HepG2 (cell line): ENCODE data around the gene IL17RC. TPM values are rescaled to one million over a fixed set of nuclear protein-coding genes. Genes with fewer than 3 reads are reported as not detected.

Experiments used
- ATAC-seq: fragments of 200-7000 bp; cut with Tn5 transposase; 3 replicates; pipeline ENCODE4 v1.9.1; 2020; ENCODE audit warnings: mild to moderate bottlenecking, moderate library complexity
- BruUV-seq: library from RNA; stranded (reverse); fragments of 400-500 nt; replicated peaks from 2 replicates; lab custom pipeline; 2021; lab: Mats Ljungman, UMichigan
- CTCF ChIA-PET: fragments of 300-600 bp; formaldehyde crosslinking; extraction: SDS; loops from one replicate; lab custom pipeline; 2021; ENCODE audit warnings: low total read pairs, inconsistent platforms, low intra/inter-chr PET ratio; lab: Yijun Ruan, JAX
- POLR2A ChIA-PET: fragments of 350-600 bp; sonication (Branson Sonifier 250); formaldehyde crosslinking; loops from one replicate; lab custom pipeline; 2020; ENCODE audit warnings: antibody characterized with exemption, inconsistent platforms; lab: Yijun Ruan, JAX
- DNase-seq: peaks from one replicate; pipeline ENCODE4 v3.0.0-alpha.2; 2015; ENCODE audit warnings: low spot score
- FAIRE-seq: peaks from 3 replicates; lab custom pipeline; 2011; peaks lifted over from hg19 to GRCh38; lab: Jason Lieb, UNC
- H2AFZ ChIP-seq: one replicate; pipeline ENCODE4 v1.6.1; 2011; ENCODE audit warnings: low read length, inconsistent platforms
- H3K27ac ChIP-seq: fragments of 300-600 bp; 3 replicates; pipeline ENCODE4 v1.8.0; 2011; ENCODE audit warnings: mixed run types, mild to moderate bottlenecking, mixed read lengths, low read length, inconsistent platforms; ENCODE audit not compliant: insufficient read depth; ENCODE audit errors: extremely low read length
- H3K27me3 ChIP-seq, 2 experiments: fragments of 200-600 bp in 1 of 2; 2 replicates in 1 of 2; 3 replicates in 1 of 2; pipeline versions ENCODE4 v1.6.0 to v1.8.0; 2011; ENCODE audit warnings: low read length in 2 of 2, mild to moderate bottlenecking in 2 of 2, moderate library complexity in 2 of 2, inconsistent platforms in 1 of 2; ENCODE audit not compliant: insufficient read depth in 2 of 2, control insufficient read depth in 1 of 2
- H3K36me3 ChIP-seq, 2 experiments: fragments of 200-600 bp in 1 of 2; replicated peaks in 1 of 2; 2 replicates in 1 of 2; 3 replicates in 1 of 2; pipeline versions ENCODE4 v1.5.1 to v1.8.0; 2011; ENCODE audit warnings: low read length in 2 of 2, inconsistent platforms in 1 of 2; ENCODE audit not compliant: insufficient read depth in 2 of 2, control insufficient read depth in 1 of 2
- H3K4me1 ChIP-seq: 2 replicates; pipeline ENCODE4 v1.5.1; 2012; ENCODE audit warnings: low read length, inconsistent platforms; ENCODE audit not compliant: insufficient read depth
- H3K4me2 ChIP-seq: 2 replicates; pipeline ENCODE4 v1.6.0; 2011; ENCODE audit warnings: low read depth, low read length, inconsistent platforms
- H3K4me3 ChIP-seq, 3 experiments: fragments of 200-600 bp in 1 of 3; sonication (generic), shearing (Covaris generic) in 1 of 3; replicated peaks in 1 of 3; 2 replicates each; pipeline ENCODE4 v1.5.1; 2011 to 2016; ENCODE audit warnings: low read length in 3 of 3, inconsistent platforms in 2 of 3, low read depth in 2 of 3, mild to moderate bottlenecking in 2 of 3, control low read depth in 1 of 3, mixed read lengths in 1 of 3; ENCODE audit not compliant: insufficient read depth in 1 of 3
- H3K79me2 ChIP-seq: one replicate; pipeline ENCODE4 v1.6.1; 2011; ENCODE audit warnings: low read length, inconsistent platforms; ENCODE audit not compliant: insufficient read depth
- H3K9ac ChIP-seq: 2 replicates; pipeline ENCODE4 v1.6.0; 2011; ENCODE audit warnings: mild to moderate bottlenecking, low read depth, low read length, inconsistent platforms; ENCODE audit not compliant: insufficient read depth
- H3K9me3 ChIP-seq: 2 replicates; pipeline ENCODE4 v1.5.1; 2012; ENCODE audit warnings: mild to moderate bottlenecking, low read length
- H4K20me1 ChIP-seq: 2 replicates; pipeline ENCODE4 v1.6.0; 2011; ENCODE audit warnings: inconsistent platforms, mild to moderate bottlenecking, low read length, moderate library complexity; ENCODE audit not compliant: insufficient read depth
- CERS6 ChIP-seq: sonication (generic); formaldehyde crosslinking; IDR thresholded peaks from 2 replicates; pipeline ENCODE4 v1.5.0; 2020; ENCODE audit warnings: missing genetic modification reagents
- GABPA ChIP-seq, 2 experiments: IDR thresholded peaks; 2 replicates each; pipeline ENCODE4 v1.6.1; 2011 to 2016; ENCODE audit warnings: low read depth in 2 of 2, low read length in 1 of 2, missing biosample characterization in 1 of 2, missing genetic modification characterization in 1 of 2
- JUNB ChIP-seq: sonication (generic); formaldehyde crosslinking; IDR thresholded peaks from 2 replicates; pipeline ENCODE4 v1.8.0; 2022; ENCODE audit warnings: missing genetic modification reagents, mild to moderate bottlenecking, borderline replicate concordance
- MAFF ChIP-seq: IDR thresholded peaks from 2 replicates; pipeline ENCODE4 v1.6.1; 2011; ENCODE audit warnings: low read depth, low read length, improper control_type of control experiment
- MXD4 ChIP-seq: IDR thresholded peaks from 2 replicates; pipeline ENCODE4 v1.6.1; 2016; ENCODE audit warnings: mild to moderate bottlenecking, missing biosample characterization, missing genetic modification reagents
- TFDP1 ChIP-seq: IDR thresholded peaks from 2 replicates; pipeline ENCODE4 v1.6.1; 2016; ENCODE audit warnings: missing compliant biosample characterization, missing genetic modification reagents, borderline replicate concordance
- ZIK1 ChIP-seq: sonication (generic); formaldehyde crosslinking; IDR thresholded peaks from 2 replicates; pipeline ENCODE4 v1.5.0; 2020; ENCODE audit warnings: mild to moderate bottlenecking, low read depth, missing genetic modification reagents, borderline replicate concordance
- ZNF616 ChIP-seq: sonication (generic); formaldehyde crosslinking; IDR thresholded peaks from 2 replicates; pipeline ENCODE4 v1.5.0; 2020; ENCODE audit warnings: low read depth, mild to moderate bottlenecking, missing genetic modification reagents
- ZNF629 ChIP-seq: sonication (generic); formaldehyde crosslinking; conservative IDR thresholded peaks from 2 replicates; pipeline ENCODE4 v1.5.0; 2020; ENCODE audit warnings: missing genetic modification reagents
- ZSCAN31 ChIP-seq: sonication (generic); formaldehyde crosslinking; IDR thresholded peaks from 2 replicates; pipeline ENCODE4 v1.5.0; 2020; ENCODE audit warnings: low read depth, mild to moderate bottlenecking, missing genetic modification reagents
- WGBS: methylation state at CpG from one replicate; pipeline ENCODE4 v1.1.6; 2017; ENCODE audit warnings: low lambda C conversion rate; 5-methylcytosine and 5-hydroxymethylcytosine counted together
- in situ Hi-C: cut with HindIII; loops from 2 replicates; pipeline ENCODE4 v1.10.0; 2017; ENCODE audit warnings: low pct_unique_long_range_greater_than_20kb; ENCODE audit not compliant: extremely low pct_ligation_motif_present
- intact Hi-C: fragments of 100-400 bp; cut with micrococcal nuclease; formaldehyde crosslinking; loops from one replicate; pipeline ENCODE4 v1.10.0; 2022; ENCODE audit not compliant: unreplicated experiment
- polyA plus RNA-seq, 8 experiments: library from polyadenylated mRNA; depleted of rRNA in 3 of 8; stranded (reverse) in 7 of 8; unstranded in 1 of 8; fragments of >200 nt; fragmentation: Illumina TruSeq in 4 of 8; extraction: Trizol in 4 of 8; gene quantifications; 2 replicates each; pipeline versions ENCODE4 v1.2.1 to v1.2.3, GENCODE V29; 2011 to 2016; ENCODE audit warnings: low read depth in 4 of 8, missing spikeins in 1 of 8, mixed read lengths in 1 of 8; ENCODE audit not compliant: insufficient read depth in 1 of 8
- total RNA-seq, 5 experiments: library from RNA; depleted of rRNA; stranded (reverse); fragments of >200 nt; fragmentation: Illumina TruSeq; extraction: Trizol; gene quantifications; 2 replicates each; pipeline ENCODE4 v1.2.3, GENCODE V29; 2016; ENCODE audit warnings: low read depth in 1 of 5
- TF ChIP-seq, protein P1 (sequence below): sonication (generic); formaldehyde crosslinking; IDR thresholded peaks from 2 replicates; pipeline ENCODE4 v1.4.0; 2020; ENCODE audit warnings: missing genetic modification reagents

Gene IL17RC
- total and polyA plus RNA-seq, 2 of the 13 experiments (the other 11 are each of a cell fraction or from before 2014, with no cell fraction given): 20.7 to 24.0 TPM

- Histone ChIP-seq H3K27ac (no peak overlapping the region), H3K9ac (peak overlapping the region; percentile 80; the same call in 1 of the 2 replicates), H3K4me2 (peak overlapping the region; percentile 100), H2AFZ (no peak overlapping the region), H3K27me3 (no peaks in the 10 kb centered on the region), H4K20me1 (no peaks in the 10 kb centered on the region), H3K79me2 (peaks cover 3% of the 10 kb centered on the region), H3K9me3 (no peaks in the 10 kb centered on the region), H3K4me3 (peak overlapping the region in 1 of 3 experiments; percentile 86; a peak in 1 of 6 replicates), H3K4me1 (peaks cover 37% of the 10 kb centered on the region), H3K36me3 (no peaks in the 10 kb centered on the region)
- ATAC-seq (no peak), FAIRE-seq (no peak), DNase-seq (no peak)
- BruUV-seq: no TSS peak
- POLR2A ChIA-PET: interaction anchor here (3.1 to 9.0 kb wide), 3 partner anchors 14 to 28 kb away, joined by 31 to 298 read pairs (median 120); partner anchors contain the start of genes CRELD1 and IL17RE
- CTCF ChIA-PET: no interaction called here
- in situ Hi-C loops (no loop called here), intact Hi-C loops (loop anchor here (5.0 kb wide), 1 partner anchor 41 kb away; no protein-coding TSS in a partner anchor)
- TF ChIP-seq ZIK1 (CRISPR knock-in tag) (no peak), JUNB (CRISPR knock-in tag) (no peak), ZNF616 (CRISPR knock-in tag) (no peak), MXD4 (CRISPR knock-in tag) (no peak), CERS6 (no peak), GABPA (IDR thresholded peaks at IDR 0.05; ENCODE audit: low read depth, low read length) (no peak), GABPA (CRISPR knock-in tag; IDR thresholded peaks at IDR 0.05; ENCODE audit: low read depth) (no peak), ZSCAN31 (CRISPR knock-in tag) (no peak), ZNF629 (CRISPR knock-in tag) (peak; percentile 60), TFDP1 (CRISPR knock-in tag) (0 out of 2 replicates have a peak, but pooled peaks have one; percentile 5), MAFF (no peak)
- TF ChIP-seq, protein P1, sequence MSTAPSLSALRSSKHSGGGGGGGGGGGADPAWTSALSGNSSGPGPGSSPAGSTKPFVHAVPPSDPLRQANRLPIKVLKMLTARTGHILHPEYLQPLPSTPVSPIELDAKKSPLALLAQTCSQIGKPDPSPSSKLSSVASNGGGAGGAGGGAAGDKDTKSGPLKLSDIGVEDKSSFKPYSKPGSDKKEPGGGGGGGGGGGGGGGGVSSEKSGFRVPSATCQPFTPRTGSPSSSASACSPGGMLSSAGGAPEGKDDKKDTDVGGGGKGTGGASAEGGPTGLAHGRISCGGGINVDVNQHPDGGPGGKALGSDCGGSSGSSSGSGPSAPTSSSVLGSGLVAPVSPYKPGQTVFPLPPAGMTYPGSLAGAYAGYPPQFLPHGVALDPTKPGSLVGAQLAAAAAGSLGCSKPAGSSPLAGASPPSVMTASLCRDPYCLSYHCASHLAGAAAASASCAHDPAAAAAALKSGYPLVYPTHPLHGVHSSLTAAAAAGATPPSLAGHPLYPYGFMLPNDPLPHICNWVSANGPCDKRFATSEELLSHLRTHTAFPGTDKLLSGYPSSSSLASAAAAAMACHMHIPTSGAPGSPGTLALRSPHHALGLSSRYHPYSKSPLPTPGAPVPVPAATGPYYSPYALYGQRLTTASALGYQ: no peak
- 88% methylated on average over 7 of the region's 8 CpGs for WGBS
Measured at GRCh38 chr3:9918261-9919038, 1.6 kb downstream of the IL17RC start.
